Heart left ventricle (tissue), 16 donors: Measurements from ENCODE around the gene UGT2A1. TPM values are rescaled to one million over a fixed set of nuclear protein-coding genes. Genes with fewer than 3 reads are reported as not detected.

Experiments
- ATAC-seq, 4 donors: fragments of 200-7000 bp; cut with Tn5 transposase; one replicate each; pipeline ENCODE4 v1.9.1; 2020 to 2022; ENCODE audit warnings: moderate library complexity in 4 of 4, mild to moderate bottlenecking in 3 of 4, moderate number of reproducible peaks in 1 of 4
- DNase-seq, 5 donors: peaks; one replicate each; pipeline ENCODE4 v3.0.0-alpha.2; 2020
- H3K27ac ChIP-seq, 12 donors: fragments of 200-600 bp; sonication (generic) in 4 of 12; one replicate each; pipeline versions ENCODE4 v1.5.0 to v1.8.0; 2016 to 2022; ENCODE audit warnings: mild to moderate bottlenecking in 2 of 12
- H3K27me3 ChIP-seq, 9 donors: fragments of 200-600 bp; sonication (generic) in 2 of 9; one replicate each; pipeline versions ENCODE4 v1.5.1 to v1.8.0; 2016 to 2022; ENCODE audit warnings: mild to moderate bottlenecking in 3 of 9
- H3K36me3 ChIP-seq, 9 donors: fragments of 200-600 bp; sonication (generic) in 2 of 9; one replicate each; pipeline versions ENCODE4 v1.5.0 to v1.8.0; 2018 to 2022; ENCODE audit warnings: mild to moderate bottlenecking in 2 of 9
- H3K4me1 ChIP-seq, 12 donors: fragments of 200-600 bp; sonication (generic) in 4 of 12; one replicate each; pipeline versions ENCODE4 v1.5.0 to v1.8.0; 2016 to 2022; ENCODE audit warnings: mild to moderate bottlenecking in 3 of 12
- H3K4me3 ChIP-seq, 12 donors: fragments of 200-600 bp; sonication (generic) in 4 of 12; one replicate each; pipeline versions ENCODE4 v1.5.0 to v1.8.0; 2017 to 2022; ENCODE audit warnings: mild to moderate bottlenecking in 9 of 12, moderate library complexity in 4 of 12
- H3K9me3 ChIP-seq, 12 donors: fragments of 200-600 bp; sonication (generic) in 4 of 12; one replicate each; pipeline versions ENCODE4 v1.5.0 to v1.8.0; 2016 to 2022; ENCODE audit warnings: mild to moderate bottlenecking in 1 of 12
- POLR2A ChIP-seq, 2 donors: fragments of 450-650 bp; IDR thresholded peaks; one replicate each; pipeline ENCODE4 v1.6.1; 2017; ENCODE audit warnings: antibody characterized with exemption in 2 of 2, mild to moderate bottlenecking in 2 of 2, moderate library complexity in 2 of 2
- WGBS, 4 donors: extraction: QIAGEN DNeasy Blood & Tissue Kit in 2 of 4; methylation state at CpG; one replicate each; pipeline versions ENCODE4 v1.1.5 to v1.1.7; 2013 to 2018; 5-methylcytosine and 5-hydroxymethylcytosine counted together
- intact Hi-C, 10 donors: fragments of 100-400 bp; cut with DNase I; formaldehyde crosslinking; loops; one replicate each; pipeline versions ENCODE4 v1.11.1 to v1.14.2; 2022
- polyA plus RNA-seq, 2 donors: library from polyadenylated mRNA; stranded (reverse); fragments of 200-250 nt; gene quantifications; one replicate each; pipeline ENCODE4 v1.2.3, GENCODE V29; 2013
- total RNA-seq, 9 donors: library from RNA; depleted of rRNA in 2 of 9; stranded (reverse); fragments of >200 nt in 2 of 9; fragmentation: NEBNext Ultra II Directional in 3 of 9; extraction: Animal tissue kit (Norgen Biotek cat#: 25700) in 3 of 9; gene quantifications; one replicate each; pipeline versions ENCODE4 v1.1.0 to v1.2.4, GENCODE V29; 2016 to 2023
- TF ChIP-seq, protein P1 (sequence below), 12 donors: fragments of 200-600 bp; sonication (generic) in 4 of 12; IDR thresholded peaks; one replicate each; pipeline versions ENCODE4 v1.5.0 to v1.8.0; 2018 to 2022; ENCODE audit warnings: antibody characterized with exemption in 12 of 12, mild to moderate bottlenecking in 5 of 12
- donor health status: ischemic (EF 13 %, LVEDD 7.1; RV severe dilation, severe dysfunction).
- donor health status: healthy with polysubstance abuse.
- donor health status: DM: no; HTN: yes; CAD: no.
- donor health status: DM: no; HTN: no; CAD: no.
- donor health status: ischemic (EF 25% LVEDD 6.9; RV normal size, moderate dysfunction).
- donor health status: ischemic (EF 25% LVEDD 5.7; RV mildly dilated, moderate dysfunction).
- donor health status: healthy.
- donor health status: DM: yes; HTN: yes; CAD: no.
- donor health status: ischemic (EF 35%, LVEDD 5.7; RV mildly dilated, moderate dysfunction).
- donor health status: nonischemic (EF 11% LVEDD 7.7; RV severe dilation, severe dysfunction).
- donor health status: DM: yes; HTN: yes; CAD: no.
- donor health status: PGD.
- donor health status: ischemic (EF 29% LVEDD 5.4; RV normal size, mild dysfunction).
- donor health status: nonischemic (EF 23%, LVEDD 6.1; RV moderate dilation, normal function).

UGT2A1 gene
- total and polyA plus RNA-seq, 11 donors: not detected

DNA sequence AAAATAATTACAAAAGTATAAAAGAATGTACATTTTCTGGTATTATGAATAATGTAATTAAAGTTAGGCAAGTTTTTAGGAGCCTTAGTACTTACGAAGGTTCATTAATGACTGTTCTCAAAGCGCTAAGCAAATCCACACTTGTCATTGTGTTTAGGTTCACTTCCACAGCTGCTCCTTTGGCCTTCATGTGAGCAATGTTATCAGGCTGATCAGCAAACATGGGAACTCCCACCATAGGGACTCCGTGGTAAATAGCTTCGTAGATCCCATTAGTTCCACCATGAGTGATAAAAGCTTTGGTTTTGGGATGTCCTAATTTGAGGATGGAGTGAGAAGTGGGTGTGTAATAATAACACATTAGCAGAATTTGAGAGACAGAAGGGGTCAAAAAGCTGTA is 58.7 kb downstream of the UGT2A1 start:
- Histone ChIP-seq H3K27ac (no peak overlapping the region), H3K36me3 (no peaks in the 10 kb centered on the region), H3K4me1 (peaks cover 0 to 4% (median 0%) of the 10 kb centered on the region in 12 donors), H3K27me3 (no peaks in the 10 kb centered on the region), H3K9me3 (no peaks in the 10 kb centered on the region), H3K4me3 (no peak overlapping the region)
- intact Hi-C loops: no loop called here
- ATAC-seq (no peak), DNase-seq (no peak)
- TF ChIP-seq POLR2A (IDR thresholded peaks at IDR 0.05): no peak
- TF ChIP-seq, protein P1, sequence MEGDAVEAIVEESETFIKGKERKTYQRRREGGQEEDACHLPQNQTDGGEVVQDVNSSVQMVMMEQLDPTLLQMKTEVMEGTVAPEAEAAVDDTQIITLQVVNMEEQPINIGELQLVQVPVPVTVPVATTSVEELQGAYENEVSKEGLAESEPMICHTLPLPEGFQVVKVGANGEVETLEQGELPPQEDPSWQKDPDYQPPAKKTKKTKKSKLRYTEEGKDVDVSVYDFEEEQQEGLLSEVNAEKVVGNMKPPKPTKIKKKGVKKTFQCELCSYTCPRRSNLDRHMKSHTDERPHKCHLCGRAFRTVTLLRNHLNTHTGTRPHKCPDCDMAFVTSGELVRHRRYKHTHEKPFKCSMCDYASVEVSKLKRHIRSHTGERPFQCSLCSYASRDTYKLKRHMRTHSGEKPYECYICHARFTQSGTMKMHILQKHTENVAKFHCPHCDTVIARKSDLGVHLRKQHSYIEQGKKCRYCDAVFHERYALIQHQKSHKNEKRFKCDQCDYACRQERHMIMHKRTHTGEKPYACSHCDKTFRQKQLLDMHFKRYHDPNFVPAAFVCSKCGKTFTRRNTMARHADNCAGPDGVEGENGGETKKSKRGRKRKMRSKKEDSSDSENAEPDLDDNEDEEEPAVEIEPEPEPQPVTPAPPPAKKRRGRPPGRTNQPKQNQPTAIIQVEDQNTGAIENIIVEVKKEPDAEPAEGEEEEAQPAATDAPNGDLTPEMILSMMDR (IDR thresholded peaks at IDR 0.05): no peak
- WGBS, 4 donors: 56 to 78% (median 69%) methylated on average over 4 of the region's 4 CpGs

DNA sequence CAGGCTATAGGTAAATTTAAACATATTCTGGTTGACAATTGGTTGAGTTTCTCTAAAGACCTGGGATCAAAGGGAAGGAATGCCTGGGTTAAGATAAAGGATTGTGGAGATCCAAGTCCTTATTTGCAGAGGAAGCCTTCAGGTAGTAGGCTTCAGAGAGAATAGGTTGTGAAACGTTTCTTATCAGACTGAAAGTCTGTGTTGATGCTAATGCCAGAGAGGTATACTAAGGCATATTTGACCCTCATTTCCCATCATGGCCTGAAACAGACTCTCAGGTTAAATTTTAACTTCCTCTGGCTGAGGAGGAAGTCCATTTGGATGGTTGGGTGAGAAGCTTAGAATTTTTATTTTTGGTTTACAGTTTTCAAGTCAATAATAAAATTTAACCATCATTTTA is 61.7 kb downstream of the UGT2A1 start:
- TF ChIP-seq POLR2A (IDR thresholded peaks at IDR 0.05): no peak
- TF ChIP-seq, protein P1 (IDR thresholded peaks at IDR 0.05): no peak
- WGBS, 4 donors: 20 to 35% (median 30%) methylated on average over 1 of the region's 1 CpG
- intact Hi-C loops: no loop called here
- Histone ChIP-seq H3K4me1 (no peaks in the 10 kb centered on the region), H3K27ac (no peak overlapping the region), H3K9me3 (no peaks in the 10 kb centered on the region), H3K27me3 (no peaks in the 10 kb centered on the region), H3K4me3 (no peak overlapping the region), H3K36me3 (no peaks in the 10 kb centered on the region)
- ATAC-seq (no peak), DNase-seq (no peak)

DNA sequence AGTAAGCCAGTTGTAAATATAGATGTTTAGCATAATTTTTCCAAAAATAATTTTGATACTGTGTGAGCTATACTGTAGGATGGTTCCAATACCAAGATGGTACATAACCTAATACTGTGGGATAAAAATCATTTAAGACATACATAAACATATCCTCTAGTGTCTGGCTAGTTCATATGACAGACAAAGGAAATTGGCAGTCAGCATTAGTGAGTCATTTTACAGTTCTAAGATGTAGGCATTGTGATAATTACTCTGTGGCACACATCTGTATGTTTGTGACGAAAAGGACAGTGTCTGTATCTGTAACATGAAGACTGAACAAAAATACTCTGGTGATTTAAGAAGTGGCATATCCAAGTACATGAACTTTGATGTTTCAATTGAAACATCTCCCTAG is 63.2 kb downstream of the UGT2A1 start:
- no peaks in the 10 kb centered on the region for H3K27me3 ChIP-seq
- intact Hi-C loops: no loop called here
- no peaks in the 10 kb centered on the region for H3K36me3 ChIP-seq
- H3K9me3 ChIP-seq: no peaks in the 10 kb centered on the region
- no peak overlapping the region for H3K27ac ChIP-seq
- no peak overlapping the region for H3K4me3 ChIP-seq
- no peaks in the 10 kb centered on the region for H3K4me1 ChIP-seq
- no peak for TF ChIP-seq POLR2A (IDR thresholded peaks at IDR 0.05)
- TF ChIP-seq, protein P1 (IDR thresholded peaks at IDR 0.05): no peak
- WGBS, 4 donors: 31 to 68% (median 61%) methylated on average over 1 of the region's 1 CpG
- DNase-seq: no peak
- ATAC-seq: no peak

DNA sequence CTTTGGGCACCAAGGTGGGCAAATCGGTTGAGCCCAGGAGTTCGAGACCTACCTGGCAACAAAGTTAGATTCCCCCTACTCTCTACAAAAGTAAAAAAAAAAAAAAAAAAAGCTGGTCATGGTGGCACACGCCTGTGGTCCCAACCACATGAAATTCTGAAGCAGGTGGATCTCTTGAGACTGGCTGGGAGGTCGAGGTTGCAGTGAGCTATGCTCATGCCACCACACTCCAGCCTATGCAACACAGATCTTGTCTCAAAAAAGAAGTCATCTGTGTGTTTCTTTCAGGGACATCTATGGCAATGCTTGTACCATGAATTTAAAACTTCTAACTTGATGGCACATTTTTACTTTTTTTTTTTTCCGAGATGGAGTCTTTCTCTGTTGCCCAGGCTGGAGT is 68.9 kb downstream of the UGT2A1 start:
- DNase-seq (no peak), ATAC-seq (no peak)
- WGBS, 4 donors: 68 to 83% (median 74%) methylated on average over 5 of the region's 5 CpGs

More for the DNA sequence above, 68.9 kb downstream of the UGT2A1 start:
- H3K27me3 ChIP-seq: no peaks in the 10 kb centered on the region
- TF ChIP-seq, protein P1 (IDR thresholded peaks at IDR 0.05): no peak
- no peak for TF ChIP-seq POLR2A (IDR thresholded peaks at IDR 0.05)
- no peaks in the 10 kb centered on the region for H3K4me1 ChIP-seq
- no peaks in the 10 kb centered on the region for H3K36me3 ChIP-seq
- no peak overlapping the region for H3K4me3 ChIP-seq
- no peaks in the 10 kb centered on the region for H3K9me3 ChIP-seq
- H3K27ac ChIP-seq: no peak overlapping the region
- intact Hi-C loops: no loop called here
